ENCODE measurements around the gene CAMK1D.
A peak's percentile ranks its signal among the peaks of the same experiment; 100 is the strongest.
"Not testable (repeated sequence)": the region's sequence is repeated elsewhere in the genome, so short reads cannot be mapped to it uniquely, and the experiment has no call there.

CAMK1D gene

DNA sequence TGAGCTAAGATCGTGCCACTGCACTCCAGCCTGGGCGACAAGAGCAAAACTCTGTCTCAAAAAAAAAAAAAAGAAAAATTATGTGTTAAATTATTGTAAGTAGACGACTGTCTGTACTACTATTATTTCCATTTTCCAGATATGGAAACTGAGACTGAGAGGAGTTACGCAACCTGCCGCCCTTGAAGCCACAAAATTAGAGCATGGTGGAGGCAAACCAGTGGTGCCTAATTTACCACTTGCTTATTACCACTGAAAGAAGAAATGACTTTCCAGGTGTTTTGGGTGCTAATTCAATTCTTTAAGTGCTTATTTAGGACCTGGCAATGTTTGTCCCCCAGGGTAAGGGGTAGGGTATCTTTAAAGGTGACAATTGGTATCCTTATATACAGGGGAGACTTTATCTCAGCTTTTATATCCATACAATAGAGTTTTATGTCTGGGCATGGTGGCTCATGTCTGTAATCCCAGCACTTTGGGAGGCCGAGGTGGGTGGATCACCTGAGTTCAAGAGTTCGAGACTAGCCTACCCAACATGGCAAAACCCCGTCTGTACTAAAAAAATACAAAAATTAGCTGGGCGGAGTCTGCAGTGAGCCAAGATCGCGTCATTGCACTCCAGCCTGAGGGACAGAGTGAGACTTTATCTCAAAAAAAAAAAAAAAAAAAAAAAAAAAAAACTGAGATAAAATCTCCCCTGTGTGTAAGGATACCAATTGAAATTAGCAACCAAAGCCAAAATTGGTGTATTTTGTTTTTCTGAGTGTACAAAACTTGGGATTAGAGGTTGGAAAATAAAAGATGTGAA lies 16.6 kb upstream of the CAMK1D start:
- intact Hi-C loops (cut with micrococcal nuclease) = loop anchor here (5.0 kb wide), 1 partner anchor 70 kb away; no protein-coding TSS in a partner anchor
- Mint-ChIP-seq H3K4me1 (ENCODE audit: low read depth) (peaks cover 24% of the 10 kb centered on the region), H3K4me3 (no peak overlapping the region), H3K9me3 (no peaks in the 10 kb centered on the region), H3K27ac (peak overlapping the region; percentile 89), H3K27me3 (no peaks in the 10 kb centered on the region), H3K36me3 (ENCODE audit: low read depth) (no peaks in the 10 kb centered on the region)

- intact Hi-C loops (cut with micrococcal nuclease) = loop anchor here (5.0 kb wide), 1 partner anchor 71 kb away; no protein-coding TSS in a partner anchor
- peak overlapping the region; percentile 89 for H3K27ac Mint-ChIP-seq
- H3K27me3 Mint-ChIP-seq = no peaks in the 10 kb centered on the region
- peaks cover 25% of the 10 kb centered on the region for H3K4me1 Mint-ChIP-seq (ENCODE audit: low read depth)
- peak overlapping the region; percentile 4 for H3K4me3 Mint-ChIP-seq
- H3K36me3 Mint-ChIP-seq (ENCODE audit: low read depth) = no peaks in the 10 kb centered on the region
- no peaks in the 10 kb centered on the region for H3K9me3 Mint-ChIP-seq
Measured at GRCh38 chr10:12333380-12334185, 15.8 kb upstream of the CAMK1D start.

GRCh38 chr10:12334186-12334530 lies 15.2 kb upstream of the CAMK1D start:
- intact Hi-C loops (cut with micrococcal nuclease) = loop anchor here (5.0 kb wide), 1 partner anchor 72 kb away; no protein-coding TSS in a partner anchor
- H3K9me3 Mint-ChIP-seq = no peaks in the 10 kb centered on the region
- peaks cover 25% of the 10 kb centered on the region for H3K4me1 Mint-ChIP-seq (ENCODE audit: low read depth)
- peak overlapping the region; percentile 4 for H3K4me3 Mint-ChIP-seq
- peak overlapping the region; percentile 89 for H3K27ac Mint-ChIP-seq
- no peaks in the 10 kb centered on the region for H3K36me3 Mint-ChIP-seq (ENCODE audit: low read depth)
- no peaks in the 10 kb centered on the region for H3K27me3 Mint-ChIP-seq

GRCh38 chr10:12335169-12335568 lies 14.2 kb upstream of the CAMK1D start:
- not testable (repeated sequence) for H3K27ac Mint-ChIP-seq

GRCh38 chr10:12337453-12338372 lies 11.6 kb upstream of the CAMK1D start:
- no peaks in the 10 kb centered on the region for H3K36me3 Mint-ChIP-seq (ENCODE audit: low read depth)
- intact Hi-C loops (cut with micrococcal nuclease) = no loop called here
- no peak overlapping the region for H3K4me3 Mint-ChIP-seq
- H3K9me3 Mint-ChIP-seq = no peaks in the 10 kb centered on the region
- peaks cover 24% of the 10 kb centered on the region for H3K4me1 Mint-ChIP-seq (ENCODE audit: low read depth)
- H3K27ac Mint-ChIP-seq = no peak overlapping the region
- H3K27me3 Mint-ChIP-seq = peaks cover 8% of the 10 kb centered on the region

More at GRCh38 chr10:12335169-12335568, 14.2 kb upstream of the CAMK1D start:
- H3K36me3 Mint-ChIP-seq (ENCODE audit: low read depth); H3K27me3 Mint-ChIP-seq; H3K9me3 Mint-ChIP-seq; H3K4me3 Mint-ChIP-seq; intact Hi-C loops (cut with micrococcal nuclease): not testable (repeated sequence)
- peaks cover 25% of the 10 kb centered on the region for H3K4me1 Mint-ChIP-seq (ENCODE audit: low read depth)

DNA sequence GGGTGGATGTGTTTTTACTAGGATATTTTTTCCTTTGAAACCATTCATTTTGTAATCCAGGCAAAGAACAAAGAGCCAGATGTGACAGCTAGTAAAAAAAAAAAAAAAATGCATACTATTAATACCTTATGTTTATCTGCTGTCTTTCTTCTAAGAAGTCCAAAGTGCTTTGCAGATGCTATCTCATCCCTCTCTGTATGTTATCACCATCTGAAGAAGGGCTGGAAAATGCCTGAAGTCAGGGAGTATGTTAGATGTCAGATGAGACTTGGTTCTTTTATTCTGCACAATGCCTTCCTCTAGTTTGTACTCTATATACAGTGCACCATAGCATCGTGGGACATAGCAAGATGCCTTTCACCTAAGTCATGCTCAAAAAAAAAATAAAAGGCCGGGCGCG lies 10.4 kb upstream of the CAMK1D start:
- Mint-ChIP-seq H3K27ac (no peak overlapping the region), H3K36me3 (ENCODE audit: low read depth) (no peaks in the 10 kb centered on the region), H3K4me1 (ENCODE audit: low read depth) (peaks cover 11% of the 10 kb centered on the region), H3K27me3 (peaks cover 8% of the 10 kb centered on the region), H3K9me3 (no peaks in the 10 kb centered on the region), H3K4me3 (no peak overlapping the region)
- intact Hi-C loops (cut with micrococcal nuclease) = no loop called here

- Mint-ChIP-seq H3K27ac (no peak overlapping the region), H3K9me3 (no peaks in the 10 kb centered on the region), H3K4me1 (ENCODE audit: low read depth) (peaks cover 12% of the 10 kb centered on the region), H3K27me3 (peaks cover 9% of the 10 kb centered on the region), H3K36me3 (ENCODE audit: low read depth) (no peaks in the 10 kb centered on the region), H3K4me3 (no peak overlapping the region)
- intact Hi-C loops (cut with micrococcal nuclease) = no loop called here
Measured at GRCh38 chr10:12340371-12340770, 9.0 kb upstream of the CAMK1D start.

- no peak overlapping the region for H3K4me3 Mint-ChIP-seq
- intact Hi-C loops (cut with micrococcal nuclease) = no loop called here
Measured at GRCh38 chr10:12340937-12341336, 8.4 kb upstream of the CAMK1D start.

GRCh38 chr10:12341526-12341925 lies 7.8 kb upstream of the CAMK1D start:
- intact Hi-C loops (cut with micrococcal nuclease) = no loop called here
- no peaks in the 10 kb centered on the region for H3K36me3 Mint-ChIP-seq (ENCODE audit: low read depth)
- no peaks in the 10 kb centered on the region for H3K9me3 Mint-ChIP-seq
- no peak overlapping the region for H3K4me3 Mint-ChIP-seq
- H3K27me3 Mint-ChIP-seq = peaks cover 16% of the 10 kb centered on the region
- H3K4me1 Mint-ChIP-seq (ENCODE audit: low read depth) = peaks cover 12% of the 10 kb centered on the region
- H3K27ac Mint-ChIP-seq = no peak overlapping the region

More at GRCh38 chr10:12340937-12341336, 8.4 kb upstream of the CAMK1D start:
- Mint-ChIP-seq H3K36me3 (ENCODE audit: low read depth) (no peaks in the 10 kb centered on the region), H3K27me3 (peaks cover 12% of the 10 kb centered on the region), H3K27ac (no peak overlapping the region), H3K9me3 (no peaks in the 10 kb centered on the region), H3K4me1 (ENCODE audit: low read depth) (peaks cover 12% of the 10 kb centered on the region)

- Mint-ChIP-seq H3K27me3 (peaks cover 28% of the 10 kb centered on the region), H3K36me3 (ENCODE audit: low read depth) (no peaks in the 10 kb centered on the region), H3K4me1 (ENCODE audit: low read depth) (peaks cover 26% of the 10 kb centered on the region), H3K27ac (peak overlapping the region; percentile 61), H3K9me3 (no peaks in the 10 kb centered on the region), H3K4me3 (no peak overlapping the region)
- intact Hi-C loops (cut with micrococcal nuclease) = no loop called here
Measured at GRCh38 chr10:12344375-12345110, 4.8 kb upstream of the CAMK1D start.

- peaks cover 27% of the 10 kb centered on the region for H3K27me3 Mint-ChIP-seq
- H3K36me3 Mint-ChIP-seq (ENCODE audit: low read depth) = peaks cover 19% of the 10 kb centered on the region
- intact Hi-C loops (cut with micrococcal nuclease) = no loop called here
- no peaks in the 10 kb centered on the region for H3K9me3 Mint-ChIP-seq
- H3K4me1 Mint-ChIP-seq (ENCODE audit: low read depth) = peaks cover 43% of the 10 kb centered on the region
- peak overlapping the region; percentile 97 for H3K27ac Mint-ChIP-seq
- H3K4me3 Mint-ChIP-seq = no peak overlapping the region
Measured at GRCh38 chr10:12346707-12347106, 2.6 kb upstream of the CAMK1D start.

GRCh38 chr10:12348294-12348869 lies 965 bp upstream of the CAMK1D start:
- intact Hi-C loops (cut with micrococcal nuclease) = no loop called here
- Mint-ChIP-seq H3K36me3 (ENCODE audit: low read depth) (peaks cover 21% of the 10 kb centered on the region), H3K27me3 (peaks cover 27% of the 10 kb centered on the region), H3K4me1 (ENCODE audit: low read depth) (peaks cover 51% of the 10 kb centered on the region), H3K27ac (peak overlapping the region; percentile 97), H3K9me3 (no peaks in the 10 kb centered on the region), H3K4me3 (peak overlapping the region; percentile 71)

All from dendritic cell treated with granulocyte-macrophage colony-stimulating factor and Interleukin-4, amounts not matched to agents 40 ng/mL and 50 ng/mL, for 4 days (primary cell).